GM12878 (cell line): ENCODE data around the gene KBTBD13. TPM values are rescaled to one million over a fixed set of nuclear protein-coding genes. Genes with fewer than 3 reads are reported as not detected.
A peak's percentile ranks its signal among the peaks of the same experiment; 100 is the strongest.

ENCODE experiments used
- ASH2L ChIP-seq: fragments of 300-600, 200-600 bp; sonication (generic); IDR thresholded peaks from 2 replicates; pipeline ENCODE4 v1.6.1; 2017; ENCODE audit warnings: low read depth, mild to moderate bottlenecking, borderline replicate concordance
- BHLHE40 ChIP-seq, 2 experiments: fragments of 450-650 bp in 1 of 2; IDR thresholded peaks; 2 replicates each; pipeline ENCODE4 v1.6.1; 2011 to 2017; ENCODE audit warnings: low read depth in 2 of 2, borderline replicate concordance in 1 of 2, improper control_type of control experiment in 1 of 2, low read length in 1 of 2, mild to moderate bottlenecking in 1 of 2
- BMI1 ChIP-seq: fragments of 450-650 bp; IDR thresholded peaks from 2 replicates; pipeline ENCODE4 v1.6.1; 2016; ENCODE audit warnings: mild to moderate bottlenecking, moderate library complexity, borderline replicate concordance
- E2F8 ChIP-seq: fragments of 450-650 bp; IDR thresholded peaks from 2 replicates; pipeline ENCODE4 v1.6.1; 2018; ENCODE audit warnings: mild to moderate bottlenecking, low read depth, moderate library complexity; ENCODE audit not compliant: partially characterized antibody
- HCFC1 ChIP-seq: fragments of 150-350 bp; IDR thresholded peaks from 2 replicates; pipeline ENCODE4 v1.6.1; 2014; ENCODE audit warnings: low read length
- HSF1 ChIP-seq: fragments of 150-350 bp; IDR thresholded peaks from 2 replicates; pipeline ENCODE4 v1.6.1; 2014; ENCODE audit warnings: mild to moderate bottlenecking, low read depth, low read length
- LARP7 ChIP-seq: fragments of 450-650 bp; IDR thresholded peaks from 2 replicates; pipeline ENCODE4 v1.6.1; 2017; ENCODE audit warnings: mild to moderate bottlenecking
- MAX ChIP-seq: IDR thresholded peaks from 2 replicates; pipeline ENCODE4 v1.6.1; 2012; ENCODE audit warnings: low read depth, low read length, improper control_type of control experiment
- MEF2A ChIP-seq: IDR thresholded peaks from 2 replicates; pipeline ENCODE4 v1.6.1; 2011; ENCODE audit warnings: low read depth, mild to moderate bottlenecking, low read length, moderate library complexity; ENCODE audit not compliant: insufficient read depth
- MXI1 ChIP-seq: fragments of 150-350 bp; IDR thresholded peaks from 2 replicates; pipeline ENCODE4 v1.6.1; 2011; ENCODE audit warnings: low read depth, mild to moderate bottlenecking, inconsistent platforms, low read length, improper control_type of control experiment
- NFIC ChIP-seq: IDR thresholded peaks from 2 replicates; pipeline ENCODE4 v1.6.1; 2012; ENCODE audit warnings: low read depth, mild to moderate bottlenecking, inconsistent platforms, low read length, moderate library complexity
- NFYA ChIP-seq: IDR thresholded peaks from 2 replicates; pipeline ENCODE4 v1.6.1; 2011; ENCODE audit warnings: low read depth, mild to moderate bottlenecking, low read length, improper control_type of control experiment, borderline replicate concordance
- NR2F1 ChIP-seq: fragments of 450-650 bp; conservative IDR thresholded peaks from 2 replicates; pipeline ENCODE4 v1.6.1; 2017; ENCODE audit warnings: mild to moderate bottlenecking
- PAX5 ChIP-seq: IDR thresholded peaks from 2 replicates; pipeline ENCODE4 v1.6.1; 2011; ENCODE audit warnings: low read depth, low read length, borderline replicate concordance
- TAF1 ChIP-seq: IDR thresholded peaks from 2 replicates; pipeline ENCODE4 v1.6.1; 2011; ENCODE audit warnings: mild to moderate bottlenecking, low read depth, low read length, borderline replicate concordance
- ZNF687 ChIP-seq: fragments of 450-650 bp; IDR thresholded peaks from 2 replicates; pipeline ENCODE4 v1.6.1; 2017; ENCODE audit warnings: mild to moderate bottlenecking, moderate library complexity
- polyA plus RNA-seq, 11 experiments: library from polyadenylated mRNA; depleted of rRNA in 4 of 11; unstranded in 6 of 11; stranded (reverse) in 5 of 11; fragments of >200 nt; fragmentation: Nextera tagmentation in 4 of 11; fragmentation: Illumina TruSeq in 1 of 11; extraction: Ambion mirVana in 4 of 11; extraction: Trizol in 1 of 11; gene quantifications; 1 replicate in 1 of 11; 2 replicates in 10 of 11; pipeline versions ENCODE4 v1.2.1 to v1.2.3, GENCODE V29; 2011 to 2016; ENCODE audit warnings: inconsistent platforms in 2 of 11, missing spikeins in 2 of 11, low read depth in 1 of 11
- total RNA-seq, 4 experiments: library from RNA; depleted of rRNA in 3 of 4; stranded (reverse); fragments of >200 nt in 3 of 4; fragmentation: Illumina TruSeq in 1 of 4; extraction: Trizol in 1 of 4; gene quantifications; 2 replicates each; pipeline versions ENCODE4 v1.2.1 to v1.2.3, GENCODE V29; 2013 to 2021
- TF ChIP-seq, protein P1 (sequence below): IDR thresholded peaks from 2 replicates; pipeline ENCODE4 v1.6.1; 2012; ENCODE audit warnings: low read depth, low read length, improper control_type of control experiment

The KBTBD13 gene
- total and polyA plus RNA-seq, 10 of the 15 experiments (the other 5 are each of a cell fraction or from before 2014, with no cell fraction given) = 0.06 TPM; not detected in 9

- TF ChIP-seq E2F8 (no peak), ASH2L (peak; percentile 38; the same call in 1 of the 2 replicates), BMI1 (no peak), PAX5 (0 out of 2 replicates have a peak, but pooled peaks have one; percentile 17), MEF2A (no peak), TAF1 (peak; percentile 61; the same call in 1 of the 2 replicates), NFYA (no peak), BHLHE40 (IDR thresholded peaks at IDR 0.05; ENCODE audit: borderline replicate concordance in 1 of 2, low read depth in 2 of 2, low read length in 1 of 2) (peak in 1 of 2 experiments; percentile 56; a peak in 2 of 4 replicates), MAX (peak; percentile 54; the same call in 1 of the 2 replicates), HCFC1 (no peak), NR2F1 (peak; percentile 66), HSF1 (no peak), ZNF687 (peak; percentile 55), NFIC (no peak), MXI1 (peak; percentile 64), LARP7 (peak; percentile 91)
- TF ChIP-seq, protein P1, sequence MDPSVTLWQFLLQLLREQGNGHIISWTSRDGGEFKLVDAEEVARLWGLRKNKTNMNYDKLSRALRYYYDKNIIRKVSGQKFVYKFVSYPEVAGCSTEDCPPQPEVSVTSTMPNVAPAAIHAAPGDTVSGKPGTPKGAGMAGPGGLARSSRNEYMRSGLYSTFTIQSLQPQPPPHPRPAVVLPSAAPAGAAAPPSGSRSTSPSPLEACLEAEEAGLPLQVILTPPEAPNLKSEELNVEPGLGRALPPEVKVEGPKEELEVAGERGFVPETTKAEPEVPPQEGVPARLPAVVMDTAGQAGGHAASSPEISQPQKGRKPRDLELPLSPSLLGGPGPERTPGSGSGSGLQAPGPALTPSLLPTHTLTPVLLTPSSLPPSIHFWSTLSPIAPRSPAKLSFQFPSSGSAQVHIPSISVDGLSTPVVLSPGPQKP = no peak
These were observed 47.4 kb upstream of the KBTBD13 start, which contains the start of gene MTFMT (continued) for GRCh38 chr15:65028921-65029735.
